Measurements from ENCODE around the gene FRYL. TPM values are rescaled to one million over a fixed set of nuclear protein-coding genes. Genes with fewer than 3 reads are reported as not detected.
A peak's percentile ranks its signal among the peaks of the same experiment; 100 is the strongest.

FRYL gene
- total RNA-seq, 1 donor = 42.0 TPM

DNA sequence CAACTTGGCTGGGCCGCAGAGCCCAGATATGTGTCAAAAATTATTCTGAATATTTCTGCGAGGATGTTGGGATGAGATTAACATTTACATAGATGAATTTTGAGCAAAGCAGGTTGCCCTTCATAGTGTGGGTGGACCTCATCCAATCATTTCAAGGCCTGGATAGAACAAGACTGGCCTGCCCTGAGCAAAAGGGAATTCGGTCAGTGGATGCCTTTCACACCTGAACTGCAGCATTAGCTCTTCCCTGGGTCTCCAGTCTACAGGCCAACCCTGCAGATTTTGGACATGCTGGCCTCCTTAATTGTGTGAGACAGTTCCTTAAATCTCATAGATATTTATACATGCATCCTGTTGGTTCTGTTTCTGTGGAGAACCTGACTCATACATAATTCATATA is 329.3 kb downstream of the FRYL start:
- H3K36me3 ChIP-seq (ENCODE audit: insufficient read depth, low read length) = no peaks in the 10 kb centered on the region
- no peak for DNase-seq (ENCODE audit: insufficient read length, low spot score, missing footprints)
- peak overlapping the region; percentile 68 for H2AFZ ChIP-seq (ENCODE audit: low read length)
- H3K27me3 ChIP-seq (ENCODE audit: insufficient read depth, low read length) = no peaks in the 10 kb centered on the region
- TF ChIP-seq, protein P1, sequence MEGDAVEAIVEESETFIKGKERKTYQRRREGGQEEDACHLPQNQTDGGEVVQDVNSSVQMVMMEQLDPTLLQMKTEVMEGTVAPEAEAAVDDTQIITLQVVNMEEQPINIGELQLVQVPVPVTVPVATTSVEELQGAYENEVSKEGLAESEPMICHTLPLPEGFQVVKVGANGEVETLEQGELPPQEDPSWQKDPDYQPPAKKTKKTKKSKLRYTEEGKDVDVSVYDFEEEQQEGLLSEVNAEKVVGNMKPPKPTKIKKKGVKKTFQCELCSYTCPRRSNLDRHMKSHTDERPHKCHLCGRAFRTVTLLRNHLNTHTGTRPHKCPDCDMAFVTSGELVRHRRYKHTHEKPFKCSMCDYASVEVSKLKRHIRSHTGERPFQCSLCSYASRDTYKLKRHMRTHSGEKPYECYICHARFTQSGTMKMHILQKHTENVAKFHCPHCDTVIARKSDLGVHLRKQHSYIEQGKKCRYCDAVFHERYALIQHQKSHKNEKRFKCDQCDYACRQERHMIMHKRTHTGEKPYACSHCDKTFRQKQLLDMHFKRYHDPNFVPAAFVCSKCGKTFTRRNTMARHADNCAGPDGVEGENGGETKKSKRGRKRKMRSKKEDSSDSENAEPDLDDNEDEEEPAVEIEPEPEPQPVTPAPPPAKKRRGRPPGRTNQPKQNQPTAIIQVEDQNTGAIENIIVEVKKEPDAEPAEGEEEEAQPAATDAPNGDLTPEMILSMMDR (IDR thresholded peaks at IDR 0.05; ENCODE audit: extremely low read depth, low read depth, low read length) = no peak
- no peaks in the 10 kb centered on the region for H4K20me1 ChIP-seq (ENCODE audit: insufficient read depth, low read length)
- peaks cover 8% of the 10 kb centered on the region for H3K4me1 ChIP-seq (ENCODE audit: insufficient read depth, low read length)
- H3K9me3 ChIP-seq (ENCODE audit: low read depth, low read length) = no peaks in the 10 kb centered on the region
- H3K79me2 ChIP-seq (ENCODE audit: insufficient read depth, low read length) = no peaks in the 10 kb centered on the region
- H3K4me3 ChIP-seq (ENCODE audit: insufficient read depth, low read length) = no peak overlapping the region
- no peak overlapping the region for H3K27ac ChIP-seq (ENCODE audit: low read depth, low read length)
- no peak overlapping the region for H3K4me2 ChIP-seq (ENCODE audit: insufficient read depth, low read length)

DNA sequence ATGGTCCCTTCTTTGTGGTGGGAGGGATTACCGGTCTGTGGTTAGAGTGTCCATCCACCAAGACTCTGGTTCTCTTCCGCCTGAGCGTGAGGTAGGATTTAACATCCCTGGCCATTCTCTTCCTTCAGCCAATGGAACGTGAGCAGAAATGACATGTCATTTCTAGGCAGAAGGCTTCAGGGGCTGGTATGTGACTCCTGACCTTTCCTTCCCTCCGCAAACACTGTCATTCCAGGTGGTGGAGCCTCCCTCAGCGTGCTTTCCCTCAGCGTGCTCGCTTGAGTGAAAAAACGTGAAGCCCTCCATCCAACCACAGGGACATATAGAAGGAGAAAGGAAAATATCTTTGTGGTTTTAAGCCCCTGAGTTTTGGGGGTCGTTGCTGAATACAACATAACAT is 330.9 kb downstream of the FRYL start:
- Histone ChIP-seq H3K9me3 (ENCODE audit: low read depth, low read length) (no peaks in the 10 kb centered on the region), H3K79me2 (ENCODE audit: insufficient read depth, low read length) (no peaks in the 10 kb centered on the region), H4K20me1 (ENCODE audit: insufficient read depth, low read length) (no peaks in the 10 kb centered on the region), H3K27me3 (ENCODE audit: insufficient read depth, low read length) (no peaks in the 10 kb centered on the region), H3K4me3 (ENCODE audit: insufficient read depth, low read length) (no peak overlapping the region), H3K4me2 (ENCODE audit: insufficient read depth, low read length) (no peak overlapping the region), H3K4me1 (ENCODE audit: insufficient read depth, low read length) (peaks cover 8% of the 10 kb centered on the region), H3K27ac (ENCODE audit: low read depth, low read length) (no peak overlapping the region), H3K36me3 (ENCODE audit: insufficient read depth, low read length) (no peaks in the 10 kb centered on the region), H2AFZ (ENCODE audit: low read length) (no peak overlapping the region)
- TF ChIP-seq, protein P1 (IDR thresholded peaks at IDR 0.05; ENCODE audit: extremely low read depth, low read depth, low read length) = no peak
- DNase-seq (ENCODE audit: insufficient read length, low spot score, missing footprints) = no peak

Small RNA genes within 50 kb of the gene (small RNA-seq; reads per million reads assigned to genes)
- not detected for gene RNU5E-3P

Other genes with a start within 250 kb of the FRYL start
- gene OCIAD1, start 50.8 kb upstream of the FRYL start, total RNA-seq = 78.2 and 87.5 TPM in 2 replicates
- gene OCIAD2, start 126.5 kb upstream of the FRYL start, total RNA-seq = 7.6 and 8.0 TPM in 2 replicates
- not detected in 2 replicates for gene CWH43, start 206.0 kb upstream of the FRYL start, total RNA-seq